ENCODE results near the gene SYNM. TPM values are rescaled to one million over a fixed set of nuclear protein-coding genes. Genes with fewer than 3 reads are reported as not detected.
A peak's percentile ranks its signal among the peaks of the same experiment; 100 is the strongest.

The SYNM gene
- total RNA-seq, 1 donor from 2014 or later: 295 TPM

DNA sequence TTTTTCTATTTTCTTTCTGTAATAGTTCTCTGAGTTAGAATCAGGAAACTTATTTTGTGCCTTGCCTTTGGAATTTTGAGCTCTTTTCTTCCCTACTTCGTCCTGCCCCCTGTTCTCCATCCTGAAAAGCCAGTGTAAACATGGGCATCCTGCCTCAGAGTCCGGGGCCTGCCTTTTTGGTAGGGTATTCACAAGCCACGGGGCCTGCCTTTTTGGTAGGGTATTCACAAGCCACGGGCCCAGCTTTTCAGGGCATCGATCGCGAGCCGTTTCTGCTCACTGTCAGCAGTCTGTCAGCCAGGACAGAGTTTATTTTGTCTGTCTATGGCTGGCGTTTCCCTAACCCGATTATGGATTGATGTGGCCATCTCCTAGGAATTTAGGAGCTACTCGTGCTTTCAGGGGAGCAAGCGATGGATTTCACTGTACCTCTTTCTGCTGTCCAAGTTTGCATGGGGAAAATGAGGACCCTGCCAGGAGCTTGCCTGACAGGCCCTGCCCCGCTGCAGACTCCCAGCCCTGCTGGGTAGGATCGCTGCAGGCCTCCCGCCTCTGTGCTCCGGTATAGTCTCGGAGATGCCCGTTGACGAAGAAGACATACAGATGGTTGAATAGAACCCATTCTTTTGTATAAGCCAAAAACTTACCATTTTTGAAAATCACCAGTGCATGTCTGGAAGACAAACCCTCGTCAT, 12.8 kb downstream of the SYNM start:
- intact Hi-C loops (cut with DNase I): no loop called here
- DNase-seq: no peak
- no peak for ATAC-seq (ENCODE audit: poor library complexity)

DNA sequence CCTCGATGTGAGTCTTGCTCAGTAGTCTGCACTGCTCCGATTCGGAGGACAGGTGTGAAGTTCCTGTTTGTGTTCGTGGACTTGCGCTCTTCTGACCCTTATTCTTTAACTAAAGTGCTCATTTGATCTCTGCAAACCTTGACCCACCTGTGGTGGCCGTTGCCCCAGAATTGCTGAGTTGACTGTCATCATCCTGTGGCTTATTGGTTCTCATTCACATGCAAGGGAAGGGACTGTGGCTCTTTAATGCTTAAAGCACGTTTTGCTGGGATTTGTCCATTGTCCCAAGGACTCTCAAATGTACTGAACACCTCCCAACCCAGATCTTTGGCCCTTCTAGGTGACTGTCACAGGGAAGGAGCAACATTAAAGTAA, 13.4 kb downstream of the SYNM start:
- ATAC-seq (ENCODE audit: poor library complexity) (no peak), DNase-seq (no peak)
- intact Hi-C loops (cut with DNase I): no loop called here

DNA sequence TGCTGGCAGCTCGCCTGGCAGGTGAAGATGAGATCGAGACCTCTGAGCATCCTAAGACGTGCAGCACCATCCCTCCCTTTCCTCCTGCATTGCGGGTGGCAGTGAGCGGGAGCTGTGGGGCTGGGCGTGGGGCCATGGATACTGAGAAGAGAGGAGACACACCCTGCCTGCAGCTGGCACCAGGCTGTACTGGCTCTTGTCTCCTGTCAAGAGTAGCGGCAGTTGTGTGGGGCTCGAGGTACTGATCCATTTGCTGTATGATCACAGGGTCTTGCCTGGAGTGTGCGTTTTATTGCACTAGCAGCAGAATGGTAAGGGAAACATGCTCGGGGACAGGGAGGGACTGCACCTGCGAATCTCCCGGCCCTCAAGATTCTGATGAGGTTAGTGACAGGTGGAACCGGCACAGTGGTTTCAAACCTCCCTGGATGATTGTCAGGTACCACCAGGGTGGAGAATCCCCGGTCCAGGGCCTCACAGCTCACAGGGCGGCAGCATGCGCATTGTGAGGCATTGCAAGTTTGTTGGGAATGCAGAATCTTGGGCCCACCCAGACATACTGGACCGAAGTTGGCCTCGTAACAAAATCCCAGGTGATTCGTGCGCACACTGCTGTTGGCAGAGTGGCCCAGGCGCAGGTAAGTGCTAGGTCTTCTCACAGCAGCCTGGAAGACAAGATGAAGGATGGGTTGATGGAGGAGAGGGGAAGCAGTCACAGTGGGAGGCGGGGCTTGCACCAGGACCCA, 14.1 kb downstream of the SYNM start:
- peak; percentile 15 for ATAC-seq (ENCODE audit: poor library complexity)
- peak; percentile 65 for DNase-seq
- intact Hi-C loops (cut with DNase I): no loop called here

DNA sequence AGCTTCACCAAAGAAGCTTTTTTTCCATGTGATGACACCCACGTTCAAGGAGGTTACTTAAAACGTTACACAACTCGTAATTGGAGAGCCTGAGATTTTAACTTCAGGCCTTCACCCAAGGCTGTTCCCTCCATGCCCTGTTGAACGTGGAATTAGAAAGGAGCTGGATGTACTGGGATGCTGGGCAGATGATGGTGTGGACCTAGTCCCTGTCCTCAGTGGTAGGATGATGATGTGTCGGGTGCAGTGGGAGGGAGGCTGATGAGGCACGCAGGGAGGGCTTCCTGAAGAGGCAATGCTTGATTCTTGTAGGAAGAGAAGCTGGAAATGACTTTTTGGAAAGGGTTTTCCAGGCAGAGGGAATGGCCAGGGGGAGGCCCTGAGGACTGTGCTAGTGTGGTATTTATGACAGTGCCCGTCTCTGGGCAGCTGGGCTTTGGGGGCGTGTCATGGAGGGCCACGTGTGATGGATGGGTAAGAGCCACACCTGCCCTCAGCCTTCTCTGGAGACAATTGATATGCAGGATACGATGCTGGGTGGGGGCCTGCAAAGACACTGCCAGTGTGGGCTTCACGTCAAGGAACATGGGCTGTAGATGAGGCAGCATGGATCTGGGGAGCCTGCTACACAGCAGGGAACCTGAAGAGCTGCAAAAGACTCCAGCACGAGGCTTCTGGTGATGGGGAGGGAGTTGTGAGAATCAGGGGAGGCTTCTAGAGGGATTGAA, 15.3 kb downstream of the SYNM start:
- intact Hi-C loops (cut with DNase I): no loop called here
- ATAC-seq (ENCODE audit: poor library complexity): no peak

DNA sequence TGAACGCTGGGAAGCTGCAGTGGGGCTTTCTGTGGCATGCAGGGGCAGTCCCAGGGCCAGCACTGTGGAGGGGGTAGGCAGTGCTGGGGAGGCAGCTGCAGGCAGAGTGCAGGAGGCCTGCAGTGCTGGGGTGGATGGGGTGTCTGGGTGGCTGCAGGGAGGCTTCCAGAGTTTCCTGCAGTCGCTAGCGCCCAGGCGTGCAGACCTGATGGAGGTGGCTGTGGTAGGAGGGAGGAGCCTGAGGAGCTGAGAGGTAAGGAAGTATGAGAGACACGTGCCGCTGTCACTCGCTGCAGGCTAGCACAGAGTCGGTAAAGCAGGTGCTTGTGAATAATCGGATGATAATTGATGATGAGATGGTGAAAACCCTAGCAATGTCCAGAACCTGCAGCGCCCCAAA, 16.3 kb downstream of the SYNM start:
- intact Hi-C loops (cut with DNase I): no loop called here
- DNase-seq (no peak), ATAC-seq (ENCODE audit: poor library complexity) (no peak)

More for the DNA sequence above, 15.3 kb downstream of the SYNM start:
- no peak for DNase-seq

DNA sequence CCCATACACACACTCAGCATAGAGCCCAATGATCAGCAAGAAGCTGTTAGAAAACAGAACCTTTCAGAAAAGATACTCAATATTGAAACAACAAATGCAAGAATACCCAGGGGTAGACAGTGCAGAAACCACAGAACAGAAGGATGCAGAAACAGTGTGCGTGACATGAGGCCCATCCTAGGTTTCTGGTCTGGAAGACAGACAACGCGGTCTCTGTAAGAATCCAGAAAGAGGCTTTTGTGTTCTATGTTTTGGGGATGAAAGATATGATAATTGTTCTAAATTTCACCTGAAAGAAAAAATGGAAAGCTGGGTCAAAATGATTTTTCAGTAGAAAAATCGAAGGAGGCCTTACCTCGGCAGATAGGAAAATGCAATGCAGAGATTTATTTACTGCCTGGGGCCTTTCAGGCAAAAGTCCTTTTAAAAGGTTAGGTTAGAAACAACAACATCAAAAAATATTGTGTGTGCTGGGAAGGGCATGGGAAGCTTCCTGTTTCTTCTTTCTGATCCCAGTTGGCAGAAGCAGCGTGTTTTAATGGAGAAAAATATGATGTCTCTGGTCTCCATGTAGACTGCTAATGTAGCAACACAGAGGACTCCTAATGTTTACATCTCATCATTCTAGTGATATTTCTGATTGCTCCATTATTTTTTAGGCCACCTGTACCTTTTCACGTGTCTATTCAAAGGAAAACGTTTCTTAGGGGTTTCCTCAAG, 17.0 kb downstream of the SYNM start:
- DNase-seq (no peak), ATAC-seq (ENCODE audit: poor library complexity) (no peak)
- intact Hi-C loops (cut with DNase I): no loop called here

DNA sequence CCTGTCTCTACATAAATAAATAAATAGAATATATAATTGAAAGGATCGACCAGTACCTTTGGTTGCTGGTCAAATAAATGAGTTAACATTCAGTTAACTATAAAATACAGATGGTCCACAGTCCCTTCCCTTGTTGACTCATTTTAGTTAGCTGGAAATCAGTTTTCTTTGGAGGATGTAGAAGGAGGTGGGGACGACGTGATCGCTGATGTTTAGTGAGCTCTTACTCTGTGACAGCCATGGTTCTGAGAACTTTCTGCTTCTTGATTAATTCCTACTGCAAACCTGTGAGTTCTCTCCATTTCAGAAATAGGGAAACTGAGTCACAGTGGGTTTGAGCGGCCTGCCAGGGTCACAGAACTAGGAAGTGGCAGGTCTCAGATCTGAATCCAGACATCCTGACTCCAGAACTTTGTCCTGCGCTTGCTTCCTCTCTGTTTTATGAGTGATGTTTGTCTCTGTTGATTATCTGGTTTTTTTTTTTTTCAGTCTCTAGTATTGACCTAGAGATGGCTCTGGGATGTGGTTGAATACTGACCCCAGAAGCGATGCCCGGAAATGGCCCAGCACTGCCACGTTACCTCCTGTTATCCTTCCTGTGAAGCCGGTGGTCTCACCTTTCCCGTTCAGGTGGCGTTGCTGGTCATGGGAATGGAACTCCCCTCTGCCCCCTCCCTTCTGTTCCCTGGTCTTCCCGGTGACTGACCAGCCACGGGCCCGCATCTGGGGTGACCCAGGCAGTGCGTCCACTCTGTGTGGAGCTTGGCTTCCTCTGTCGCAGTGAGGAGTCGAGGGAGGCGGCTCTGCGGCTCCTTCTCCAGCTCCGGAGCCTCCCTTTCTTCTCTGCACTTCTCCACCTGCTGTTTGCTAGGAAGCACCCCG, 18.2 kb downstream of the SYNM start:
- DNase-seq (no peak), ATAC-seq (ENCODE audit: poor library complexity) (peak; percentile 28)
- intact Hi-C loops (cut with DNase I): no loop called here

DNA sequence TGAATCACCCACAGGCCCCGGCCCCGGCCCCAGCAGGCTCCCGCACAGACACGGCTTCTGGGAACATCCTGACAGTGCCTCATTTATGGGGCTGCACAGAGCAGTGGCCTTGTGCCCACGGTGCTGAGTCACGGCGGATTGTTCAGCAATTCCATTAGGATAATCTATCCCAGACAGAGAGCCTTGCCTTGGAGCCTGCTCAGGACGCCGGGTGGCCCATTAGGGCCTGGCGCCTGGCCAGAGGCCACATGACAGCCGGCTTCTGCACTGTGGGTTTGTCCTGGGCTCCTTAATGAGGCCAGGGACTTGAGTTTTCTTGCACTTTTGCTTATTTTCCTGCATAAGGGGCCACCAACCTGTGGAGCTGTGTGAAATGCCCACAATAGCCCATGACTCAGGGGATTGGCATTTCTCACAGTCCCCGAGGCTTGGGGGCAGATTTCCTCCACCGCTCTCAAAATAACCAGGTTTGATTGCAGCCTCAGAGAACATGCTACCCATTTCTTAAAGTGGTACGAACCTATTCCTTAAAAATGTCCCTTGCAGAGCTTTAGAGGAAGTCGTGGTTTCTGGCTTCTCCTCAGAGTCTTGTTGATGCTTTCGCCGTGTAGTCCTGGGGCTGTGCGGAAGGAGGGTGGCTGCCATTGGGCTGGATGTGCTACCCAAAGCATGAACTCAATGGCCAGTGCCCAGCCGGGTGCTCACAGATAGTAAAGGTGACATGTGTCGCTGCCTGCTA, 19.0 kb downstream of the SYNM start:
- intact Hi-C loops (cut with DNase I): no loop called here
- DNase-seq: peak; percentile 91
- peak; percentile 90 for ATAC-seq (ENCODE audit: poor library complexity)

DNA sequence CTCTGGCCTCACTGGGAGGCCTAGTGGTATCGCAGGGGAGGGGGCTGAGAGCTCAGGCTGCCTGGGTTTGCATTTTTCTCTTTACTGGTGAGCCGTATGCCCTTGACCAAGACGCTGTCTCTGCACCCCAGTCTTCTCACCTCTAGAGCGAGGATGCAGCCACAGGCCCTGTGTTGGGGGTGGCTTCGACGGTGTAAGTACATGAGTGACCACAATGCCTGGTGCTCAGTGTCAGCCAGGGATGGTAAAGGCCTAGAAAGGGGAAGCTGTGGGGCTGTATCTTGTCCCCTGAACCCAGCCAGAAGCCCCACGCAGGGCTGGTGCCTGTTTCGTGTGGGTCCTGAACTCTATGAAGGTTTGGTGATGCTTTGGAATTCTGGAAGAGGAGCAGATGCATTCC, 19.8 kb downstream of the SYNM start:
- intact Hi-C loops (cut with DNase I): no loop called here
- DNase-seq (no peak), ATAC-seq (ENCODE audit: poor library complexity) (no peak)

DNA sequence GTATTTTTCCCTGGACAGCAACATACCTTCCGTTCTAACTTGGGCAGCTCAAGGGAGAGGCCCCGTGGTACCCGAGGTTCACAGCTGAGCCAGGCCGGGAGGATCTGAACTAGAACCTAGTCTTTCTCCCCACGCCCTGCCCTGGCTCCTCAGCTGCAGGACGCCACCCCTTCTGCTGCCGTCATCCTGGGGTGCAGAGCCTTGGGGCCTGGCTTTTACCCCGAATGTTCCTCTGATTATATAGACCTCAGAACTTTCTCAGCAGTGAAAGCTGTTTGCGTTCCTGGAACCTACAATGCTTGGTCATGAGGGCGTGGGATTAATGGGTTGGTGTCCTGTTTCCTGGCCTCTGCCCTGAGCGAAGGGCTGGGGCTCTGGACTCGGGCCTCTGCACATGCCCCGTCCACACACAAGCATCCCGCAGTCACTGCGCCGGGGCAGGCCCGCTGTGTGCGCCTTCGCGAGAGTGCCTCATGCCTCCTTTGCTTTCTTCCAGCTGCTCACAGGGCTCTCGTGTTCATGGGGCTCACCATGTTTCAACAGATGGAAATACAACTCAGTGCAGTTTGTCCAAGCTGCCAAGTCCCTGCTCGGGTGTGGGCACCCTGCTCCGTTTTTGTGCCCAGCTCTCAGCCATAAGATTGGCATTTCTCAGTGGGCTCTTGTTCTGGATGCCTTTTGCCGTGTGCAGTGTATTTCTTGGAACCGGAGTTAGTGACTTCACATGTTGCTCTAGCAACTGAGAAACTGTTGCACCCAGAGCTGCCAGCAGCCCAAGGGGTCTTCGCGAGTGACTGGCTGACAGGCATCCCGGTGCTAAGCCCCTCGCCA, 20.4 kb downstream of the SYNM start:
- intact Hi-C loops (cut with DNase I): no loop called here

DNA sequence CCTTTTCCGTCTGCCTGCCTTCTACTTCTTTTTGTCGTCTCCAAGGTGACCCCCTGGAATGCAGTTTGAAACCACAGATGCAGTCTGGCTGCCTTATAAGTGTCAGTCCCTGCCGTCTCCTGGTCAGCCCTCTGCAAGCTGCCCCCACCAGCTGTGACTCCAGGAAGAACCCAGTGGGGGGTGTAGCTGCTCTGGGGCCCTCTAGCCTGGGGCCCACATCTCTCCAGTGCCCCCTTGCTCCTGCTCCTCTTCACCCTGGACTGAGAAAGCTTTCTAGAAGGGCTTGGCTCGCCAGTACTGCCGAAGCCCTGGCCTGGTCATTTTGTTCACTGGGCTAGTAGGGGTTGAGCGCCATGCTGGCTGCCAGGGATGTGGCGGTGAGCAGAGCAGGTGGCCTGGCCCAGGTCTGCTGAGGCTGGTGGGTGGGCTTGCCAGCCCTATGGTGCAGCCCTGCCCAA, 21.3 kb downstream of the SYNM start:
- no peak for DNase-seq
- intact Hi-C loops (cut with DNase I): no loop called here

More for the DNA sequence above, 20.4 kb downstream of the SYNM start:
- DNase-seq: no peak
- peak; percentile 6 for ATAC-seq (ENCODE audit: poor library complexity)

DNA sequence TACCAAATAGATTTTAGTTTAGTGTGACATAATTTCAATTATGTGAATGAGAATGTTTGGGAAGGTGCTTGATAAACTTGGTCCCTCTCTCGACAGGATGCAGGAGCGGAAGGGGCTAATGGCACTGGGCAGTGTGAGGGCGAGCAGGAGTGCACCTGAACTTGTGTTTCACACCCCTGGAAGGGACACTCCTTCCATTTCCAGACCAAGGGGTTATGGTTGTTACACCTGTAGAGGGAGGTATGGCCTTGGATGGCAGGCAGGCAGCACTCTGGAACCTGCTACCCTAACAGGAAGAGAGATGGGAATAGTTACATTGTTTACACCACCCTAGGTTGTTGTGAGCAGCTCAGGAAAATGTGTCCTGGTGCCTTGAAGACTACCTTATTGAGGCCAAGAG, 22.1 kb downstream of the SYNM start:
- no peak for DNase-seq
- ATAC-seq (ENCODE audit: poor library complexity): no peak
- intact Hi-C loops (cut with DNase I): no loop called here

More for the DNA sequence above, 21.3 kb downstream of the SYNM start:
- no peak for ATAC-seq (ENCODE audit: poor library complexity)

DNA sequence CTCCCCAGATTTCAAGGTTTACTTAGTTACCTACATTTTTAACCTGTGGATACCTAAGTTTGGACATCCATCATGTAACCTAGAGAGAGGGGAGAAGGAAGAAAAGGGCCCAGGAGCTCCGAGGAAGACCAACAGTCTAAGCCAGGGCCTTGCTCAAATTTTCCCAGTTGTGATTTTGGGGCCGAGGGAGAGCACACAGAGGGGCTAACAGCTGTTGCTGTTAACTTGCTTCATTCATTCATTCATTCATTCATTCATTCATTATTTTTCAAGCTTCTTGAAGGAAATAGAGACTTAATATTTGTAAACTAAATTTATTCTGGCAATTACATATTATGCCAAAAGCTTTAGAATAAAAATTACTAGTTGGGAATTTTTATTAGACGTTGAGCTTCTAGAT, 22.9 kb downstream of the SYNM start:
- no peak for ATAC-seq (ENCODE audit: poor library complexity)
- intact Hi-C loops (cut with DNase I): no loop called here
- no peak for DNase-seq

DNA sequence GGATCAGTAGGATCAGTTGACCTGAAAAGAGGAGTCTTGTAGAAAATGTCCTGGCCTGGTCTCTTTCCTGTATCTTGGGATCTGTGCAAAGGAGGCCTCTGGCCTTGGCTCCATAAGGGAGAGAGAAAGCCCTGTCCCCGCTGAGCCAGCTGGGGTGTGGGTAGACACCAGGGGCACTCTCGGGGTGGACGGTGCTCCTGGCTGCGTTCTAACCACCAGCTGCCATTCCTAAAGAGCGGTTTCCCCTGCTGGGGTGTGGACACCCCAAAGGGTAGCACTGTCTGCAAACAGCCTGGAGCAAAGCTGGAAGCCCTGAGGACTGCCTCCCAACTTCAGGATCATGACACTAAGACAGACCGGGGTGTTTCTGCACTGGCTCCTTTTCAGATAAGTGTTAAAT, 23.5 kb downstream of the SYNM start:
- DNase-seq (no peak), ATAC-seq (ENCODE audit: poor library complexity) (no peak)
- intact Hi-C loops (cut with DNase I): no loop called here

DNA sequence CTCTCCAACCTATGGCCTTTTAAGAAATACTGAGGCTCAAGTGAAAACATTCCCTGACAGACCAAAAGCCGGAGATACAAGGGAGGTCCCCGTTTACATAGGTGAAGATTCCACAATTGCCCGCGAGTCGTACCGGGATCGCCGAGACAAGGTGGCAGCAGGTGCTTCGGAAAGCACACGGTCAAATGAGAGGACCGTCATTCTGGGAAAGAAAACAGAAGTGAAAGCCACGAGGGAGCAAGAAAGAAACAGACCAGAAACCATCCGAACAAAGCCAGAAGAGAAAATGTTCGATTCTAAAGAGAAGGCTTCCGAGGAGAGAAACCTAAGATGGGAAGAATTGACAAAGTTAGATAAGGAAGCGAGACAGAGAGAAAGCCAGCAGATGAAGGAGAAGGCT, 24.8 kb downstream of the SYNM start:
- intact Hi-C loops (cut with DNase I): no loop called here
- ATAC-seq (ENCODE audit: poor library complexity): no peak
- no peak for DNase-seq

DNA sequence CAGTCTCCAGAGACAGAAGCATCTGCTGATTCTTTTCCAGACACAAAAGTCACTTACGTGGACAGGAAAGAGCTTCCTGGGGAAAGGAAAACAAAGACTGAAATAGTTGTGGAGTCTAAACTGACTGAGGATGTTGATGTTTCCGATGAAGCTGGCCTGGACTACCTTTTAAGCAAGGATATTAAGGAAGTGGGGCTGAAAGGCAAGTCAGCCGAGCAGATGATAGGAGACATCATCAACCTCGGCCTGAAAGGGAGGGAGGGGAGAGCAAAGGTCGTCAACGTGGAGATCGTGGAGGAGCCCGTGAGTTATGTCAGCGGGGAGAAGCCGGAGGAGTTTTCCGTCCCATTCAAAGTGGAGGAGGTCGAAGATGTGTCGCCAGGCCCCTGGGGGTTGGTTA, 25.4 kb downstream of the SYNM start:
- DNase-seq (no peak), ATAC-seq (ENCODE audit: poor library complexity) (no peak)
- intact Hi-C loops (cut with DNase I): no loop called here

Measured in Right ventricle myocardium superior (tissue), 1 donor.